SKM-1 (cell line): Measurements from ENCODE around the gene EXOC8.

Experiments used
- DNase-seq: peaks from one replicate; lab custom pipeline; 2025; ENCODE audit not compliant: unreplicated experiment; lab: John Stamatoyannopoulos, UW

The EXOC8 gene

GRCh38 chr1:231318015-231318355 is 19.7 kb downstream of the EXOC8 start:
- no peak for DNase-seq

GRCh38 chr1:231317306-231318014 is 20.2 kb downstream of the EXOC8 start:
- DNase-seq: no peak

GRCh38 chr1:231315887-231316286 is 21.8 kb downstream of the EXOC8 start:
- peak; percentile 65 for DNase-seq

GRCh38 chr1:231313661-231314060 is 24.0 kb downstream of the EXOC8 start:
- DNase-seq: no peak

DNA sequence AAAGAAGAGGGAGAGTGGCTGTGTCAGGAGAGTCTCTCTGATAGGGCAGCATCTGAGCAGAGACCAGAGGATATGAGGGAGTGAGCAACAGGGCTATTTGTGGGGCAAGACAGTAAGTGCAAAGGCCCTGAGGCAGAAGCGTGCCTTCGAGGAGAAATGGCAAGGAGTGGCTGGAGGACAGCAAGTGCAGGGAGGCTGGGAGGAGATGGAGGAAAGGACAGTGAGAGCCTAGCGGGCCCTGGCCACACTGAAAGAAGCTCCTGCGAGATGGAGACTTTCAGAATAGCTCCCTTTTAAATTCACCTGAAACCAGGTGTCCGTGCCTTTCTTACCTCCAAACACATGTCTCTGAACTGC is 25.2 kb downstream of the EXOC8 start:
- DNase-seq: no peak

DNA sequence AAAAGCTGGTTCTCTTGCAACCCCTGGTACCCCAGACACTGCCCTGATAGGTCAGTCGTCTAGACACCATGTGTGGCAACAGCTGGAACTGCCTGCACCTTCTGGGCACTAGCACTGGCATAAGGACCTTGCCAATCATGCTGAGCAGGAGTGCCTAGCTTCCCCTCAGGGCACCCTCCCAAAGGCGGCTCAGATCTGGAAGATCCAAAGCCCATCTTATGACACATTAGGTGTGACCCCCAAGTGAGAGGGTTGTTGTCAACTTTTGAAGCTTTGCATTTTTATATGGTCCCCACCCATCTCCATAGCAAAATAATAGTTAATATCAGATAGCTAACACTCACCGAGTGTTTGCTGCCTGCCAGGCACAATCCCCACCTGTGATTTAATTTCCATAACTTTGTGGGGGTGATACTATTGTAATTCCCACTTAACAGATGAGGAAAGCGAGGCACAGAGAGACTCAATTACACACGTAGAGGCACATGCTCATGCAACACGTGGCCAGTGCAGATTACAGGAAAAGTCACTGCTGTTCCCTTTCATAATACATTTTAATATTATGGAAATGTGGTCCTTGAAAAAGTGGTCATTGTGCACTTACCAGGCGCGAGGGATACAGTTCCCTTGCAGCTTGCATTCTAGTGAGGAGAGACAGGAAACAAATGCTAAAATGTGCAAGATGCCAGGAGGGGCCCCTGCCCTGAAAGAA is 25.8 kb downstream of the EXOC8 start:
- DNase-seq: no peak

GRCh38 chr1:231310391-231310934 is 27.2 kb downstream of the EXOC8 start:
- DNase-seq: no peak

GRCh38 chr1:231301990-231302389 is 35.7 kb downstream of the EXOC8 start:
- DNase-seq: no peak

DNA sequence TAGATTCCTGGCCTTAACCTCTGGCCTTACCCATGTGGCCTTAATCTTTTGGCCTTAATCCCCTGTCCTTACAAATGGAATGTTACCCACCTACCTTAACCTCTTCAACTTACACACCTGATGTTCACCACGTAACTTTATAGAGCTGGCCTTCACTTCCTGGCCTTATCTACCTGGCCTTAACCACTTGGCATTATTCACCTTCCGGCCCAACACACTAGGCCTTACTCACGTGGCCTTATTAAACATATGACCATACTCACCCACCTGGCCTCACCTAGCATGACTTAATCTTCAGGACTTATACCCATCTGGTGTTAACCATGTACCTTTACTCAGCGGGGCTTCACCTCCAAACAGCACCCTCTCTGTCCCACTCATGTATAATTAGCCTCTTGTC is 41.7 kb downstream of the EXOC8 start:
- DNase-seq: no peak

DNA sequence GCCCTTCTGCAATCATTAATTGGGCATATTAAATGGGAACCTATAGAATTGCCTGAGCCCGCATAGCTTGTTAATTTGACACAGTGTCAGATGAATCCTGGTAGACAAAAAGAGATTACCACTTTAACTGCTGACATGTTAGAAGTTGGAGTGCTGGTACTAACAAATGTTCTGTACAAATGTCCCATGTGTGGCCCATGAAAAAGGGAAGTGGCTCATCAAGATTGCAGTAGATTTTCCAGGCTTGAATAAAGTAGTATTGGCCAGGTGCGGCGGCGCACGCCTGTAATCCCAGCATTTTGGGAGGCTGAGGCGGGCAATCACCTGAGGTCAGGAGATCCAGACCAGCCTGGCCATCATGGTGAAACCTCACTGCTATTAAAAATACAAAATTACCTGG is 51.0 kb downstream of the EXOC8 start:
- no peak for DNase-seq

GRCh38 chr1:231284441-231284840 is 53.2 kb downstream of the EXOC8 start:
- no peak for DNase-seq
